HG02970 (cell line): Measurements from ENCODE around the gene PPARG.
"Not testable (repeated sequence)": the region's sequence is repeated elsewhere in the genome, so short reads cannot be mapped to it uniquely, and the experiment has no call there.

ENCODE experiments used
- ATAC-seq: cut with Tn5 transposase; IDR thresholded peaks from one replicate; pipeline ENCODE4 v1.9.1; 2021; ENCODE audit warnings: mild to moderate bottlenecking, moderate library complexity, moderate number of reproducible peaks; ENCODE audit not compliant: unreplicated experiment, low FRiP score

PPARG gene

GRCh38 chr3:12452361-12453330, 163.8 kb downstream of the PPARG start:
- no peak for ATAC-seq

GRCh38 chr3:12454076-12454815, 165.4 kb downstream of the PPARG start:
- ATAC-seq = no peak

DNA sequence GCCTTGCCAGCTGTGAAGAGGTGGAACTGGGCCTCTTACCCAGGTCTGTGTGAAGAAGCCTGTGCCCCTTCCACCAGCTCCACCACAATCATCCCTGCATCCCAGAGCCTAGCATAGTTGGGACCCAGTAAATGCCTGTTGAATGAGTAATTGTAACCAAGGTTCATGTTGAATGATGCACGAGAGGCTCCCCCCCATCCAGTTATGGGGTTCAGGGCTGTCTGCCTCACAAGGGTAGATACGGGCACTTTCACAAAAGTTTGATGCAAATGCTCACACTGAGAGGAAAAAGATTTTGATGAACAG, 165.9 kb downstream of the PPARG start:
- no peak for ATAC-seq

DNA sequence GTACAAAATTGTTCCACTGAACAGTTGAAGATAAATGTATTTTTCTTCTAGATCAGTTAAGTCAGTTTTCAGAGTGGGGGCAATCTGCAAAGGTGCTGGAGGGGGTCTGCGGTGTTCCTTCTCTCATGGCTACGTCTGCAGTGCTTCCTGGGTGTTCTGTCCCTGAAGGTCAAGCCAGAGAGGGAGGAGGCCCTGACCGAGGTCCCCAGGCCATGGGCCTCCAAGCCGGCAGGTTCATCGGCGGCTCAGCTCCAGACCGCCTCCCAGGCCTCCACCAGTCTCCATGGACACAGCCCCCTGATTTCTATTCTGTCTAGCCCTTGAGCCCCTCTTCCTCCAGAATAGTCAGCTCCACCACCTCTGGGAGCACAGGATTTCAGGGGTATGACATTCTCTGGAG, 166.9 kb downstream of the PPARG start:
- no peak for ATAC-seq

- no peak for ATAC-seq
Measured at GRCh38 chr3:12456441-12456840, 167.6 kb downstream of the PPARG start.

DNA sequence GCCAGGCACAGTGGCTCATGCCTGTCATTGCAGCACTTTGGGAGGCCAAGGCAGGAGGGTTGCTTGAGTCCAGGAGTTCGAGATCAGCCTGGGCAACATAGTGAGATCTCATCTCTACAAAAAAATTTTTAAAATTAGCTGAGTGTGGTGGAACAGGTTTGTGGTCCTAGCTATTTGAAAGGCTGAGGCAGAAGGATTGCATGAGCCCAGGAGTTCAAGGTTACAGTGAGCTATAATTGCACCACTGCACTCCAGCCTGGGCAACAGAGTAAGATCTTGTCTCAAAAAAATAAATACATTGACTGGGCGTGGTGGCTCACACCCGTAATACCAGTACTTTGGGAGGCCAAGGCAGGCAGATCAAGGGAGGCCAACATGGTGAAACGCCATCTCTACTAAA, 168.5 kb downstream of the PPARG start:
- ATAC-seq = not testable (repeated sequence)

GRCh38 chr3:12458901-12459300, 170.0 kb downstream of the PPARG start:
- ATAC-seq = no peak

- no peak for ATAC-seq
Measured at GRCh38 chr3:12460127-12460526, 171.3 kb downstream of the PPARG start.

- no peak for ATAC-seq
Measured at GRCh38 chr3:12461097-12461649, 172.3 kb downstream of the PPARG start.

DNA sequence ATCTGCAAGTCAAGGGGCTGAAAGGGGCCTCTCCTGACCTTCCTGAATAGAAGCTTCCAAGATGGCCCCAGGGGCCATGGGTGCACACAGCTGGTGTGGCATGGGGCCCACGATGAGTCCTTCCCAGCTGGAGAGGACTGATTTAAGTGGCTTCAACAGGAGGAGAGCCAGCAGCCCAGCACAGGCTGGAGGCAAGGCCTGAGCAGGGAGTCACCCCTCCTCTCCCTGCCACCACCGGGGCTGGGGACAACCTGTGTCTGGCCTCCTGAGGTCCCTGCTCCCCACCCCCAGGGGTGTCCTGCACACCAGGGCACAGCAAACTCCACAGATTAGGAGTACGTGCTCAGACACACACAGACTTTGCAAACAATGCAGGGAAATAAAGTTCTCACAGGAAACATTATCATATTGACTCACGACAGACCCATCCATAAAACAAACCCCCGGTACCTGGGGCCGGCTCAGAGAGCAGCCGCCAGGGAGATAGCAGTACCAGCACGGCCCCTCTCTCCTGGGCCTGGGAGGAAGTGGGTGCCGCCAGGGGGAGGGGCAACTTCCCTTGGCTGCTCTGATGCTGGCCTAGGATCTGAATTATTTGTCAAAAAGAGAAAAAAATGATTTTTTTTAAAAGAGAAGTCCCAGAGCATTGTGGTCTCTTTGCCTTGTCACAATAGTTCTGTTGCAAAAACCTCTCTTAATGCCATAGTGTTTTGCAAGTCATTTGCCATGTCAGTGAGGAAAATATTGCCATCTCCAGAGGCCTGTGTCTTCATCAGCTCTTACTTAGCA, 173.5 kb downstream of the PPARG start:
- no peak for ATAC-seq

DNA sequence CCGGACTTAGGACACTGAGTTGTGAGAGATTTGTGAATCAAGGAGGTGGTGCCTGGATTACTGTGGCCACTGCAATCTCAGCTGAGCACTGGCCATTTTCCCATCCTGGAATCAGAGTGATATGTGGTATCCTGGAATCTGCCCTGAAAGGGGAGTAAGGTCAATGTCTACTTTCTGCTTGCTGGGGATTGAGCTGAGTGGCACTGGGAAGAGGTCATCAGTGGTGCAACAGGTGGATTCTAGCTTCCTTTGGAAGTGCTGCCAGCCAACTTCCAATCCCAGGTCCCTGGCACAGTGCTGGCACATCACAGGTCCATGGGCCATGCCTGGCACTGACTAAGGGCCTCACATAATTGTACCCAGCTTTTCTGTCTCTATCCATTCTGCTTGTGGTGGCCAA, 174.8 kb downstream of the PPARG start:
- no peak for ATAC-seq

DNA sequence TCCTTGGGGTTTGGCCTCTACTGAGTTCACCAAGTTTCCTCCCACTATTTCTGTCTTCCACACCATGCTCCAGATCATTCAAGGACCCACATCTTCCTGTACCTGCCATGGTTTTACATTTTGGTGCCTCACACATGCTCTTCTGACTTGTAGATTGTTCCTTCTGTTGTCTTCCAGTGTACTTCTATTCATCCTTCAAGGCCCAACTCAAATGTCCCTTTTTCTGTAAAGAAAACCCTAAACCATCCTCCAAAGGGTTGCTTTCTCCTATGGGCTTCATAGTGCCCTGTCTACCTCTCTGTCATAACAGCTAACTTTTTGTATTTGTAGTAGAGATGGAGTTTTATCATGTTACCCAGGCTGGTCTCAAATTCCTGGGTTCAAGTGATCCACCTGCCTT, 175.3 kb downstream of the PPARG start:
- no peak for ATAC-seq

DNA sequence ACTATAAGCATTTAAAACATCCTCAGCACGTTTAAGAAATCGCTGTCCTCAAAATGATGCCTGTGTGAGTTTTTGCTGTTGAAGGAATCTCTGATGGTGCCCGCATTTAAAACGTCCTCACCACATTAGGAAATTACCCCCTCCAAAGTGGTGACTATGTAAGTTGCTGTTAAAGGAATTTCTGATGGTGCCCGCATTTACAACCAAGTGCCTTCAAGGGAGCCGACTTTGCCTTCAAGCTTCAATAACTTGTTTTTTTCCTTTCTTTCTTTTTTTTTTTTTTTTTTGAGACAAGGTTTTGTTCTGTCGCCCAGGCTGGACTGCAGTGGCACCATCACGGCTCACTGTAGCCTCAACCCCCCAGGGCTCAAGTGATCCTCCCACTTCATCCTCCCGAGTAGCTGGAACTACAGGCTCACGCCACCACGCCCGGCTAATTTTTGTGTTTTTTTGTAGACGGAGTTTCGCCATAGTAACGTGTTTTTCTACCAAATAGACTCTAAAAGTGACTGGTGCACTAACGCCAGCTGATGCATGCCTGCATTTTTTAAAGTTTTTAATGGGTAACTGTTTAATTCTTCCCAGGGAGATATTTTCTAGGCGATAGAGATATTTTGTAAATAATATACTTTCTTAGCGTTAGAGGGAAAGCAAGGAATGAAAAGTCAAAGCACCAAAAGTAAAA, 176.4 kb downstream of the PPARG start:
- no peak for ATAC-seq

GRCh38 chr3:12465836-12466225, 177.0 kb downstream of the PPARG start:
- ATAC-seq = no peak

DNA sequence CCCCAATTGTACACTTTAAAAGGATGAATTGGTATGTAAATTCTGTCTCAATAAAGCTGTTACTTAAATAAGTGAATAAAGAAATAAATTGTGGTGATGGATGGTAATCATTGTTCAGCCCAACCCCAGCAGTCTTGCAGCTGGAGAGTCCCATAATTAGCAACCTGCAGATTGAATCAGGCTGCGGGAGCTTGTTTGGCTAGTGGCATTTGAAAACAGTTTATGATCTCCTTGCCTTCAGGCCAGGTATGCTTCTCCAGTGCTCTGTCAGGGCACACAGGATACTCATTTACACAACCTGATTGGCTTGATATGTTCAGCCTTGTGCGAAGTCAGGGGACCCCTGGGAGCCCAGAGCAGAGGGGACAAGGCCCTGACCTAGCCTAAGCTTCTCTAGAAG, 178.9 kb downstream of the PPARG start:
- no peak for ATAC-seq

- no peak for ATAC-seq
Measured at GRCh38 chr3:12468276-12468675, 179.4 kb downstream of the PPARG start.

GRCh38 chr3:12468757-12469156, 179.9 kb downstream of the PPARG start:
- no peak for ATAC-seq

- not testable (repeated sequence) for ATAC-seq
Measured at GRCh38 chr3:12469222-12469621, 180.4 kb downstream of the PPARG start.

DNA sequence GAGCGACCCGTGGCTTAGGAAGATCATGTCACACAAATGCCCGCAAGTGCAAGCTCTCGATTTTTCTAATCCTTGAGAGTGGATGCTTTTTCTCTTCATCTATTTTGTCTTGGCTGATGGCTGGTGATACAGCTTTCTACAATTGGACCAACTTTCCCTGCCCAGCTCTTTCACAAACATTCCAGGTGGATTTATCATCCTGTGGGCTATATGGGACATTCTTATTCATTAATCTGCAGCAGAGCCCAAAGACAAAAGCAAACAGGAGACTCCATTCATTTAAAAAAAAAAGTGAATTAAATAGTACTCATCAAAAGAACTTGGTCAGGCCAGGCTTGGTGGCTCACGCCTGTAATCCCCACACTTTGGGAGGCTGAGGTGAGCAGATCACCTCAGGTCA, 181.2 kb downstream of the PPARG start:
- no peak for ATAC-seq

- ATAC-seq = no peak
Measured at GRCh38 chr3:12470680-12471079, 181.8 kb downstream of the PPARG start.
